OCI-LY3 (cell line): ENCODE data around the gene ZFR2.

ENCODE experiments used
- H2AFZ ChIP-seq: fragments of 200-600, 300-600 bp; shearing (Covaris generic); 2 replicates; pipeline ENCODE4 v1.6.0; 2014; ENCODE audit warnings: antibody characterized with exemption, low read depth, low read length
- H3K27ac ChIP-seq: fragments of 200-600, 300-600 bp; sonication (generic); 2 replicates; pipeline ENCODE4 v1.5.1; 2014; ENCODE audit warnings: mild to moderate bottlenecking, low read length, moderate library complexity, mixed read lengths
- H3K27me3 ChIP-seq: fragments of 200-600, 300-600 bp; sonication (generic); 2 replicates; pipeline ENCODE4 v1.6.1; 2014; ENCODE audit warnings: low read depth, low read length, mixed read lengths
- H3K36me3 ChIP-seq: fragments of 200-600, 300-600 bp; sonication (generic); replicated peaks from 2 replicates; pipeline ENCODE3; 2014; ENCODE audit warnings: low read depth, low read length, mixed read lengths
- H3K4me1 ChIP-seq: fragments of 300-600, 200-600 bp; sonication (generic); 2 replicates; pipeline ENCODE4 v1.6.1; 2014; ENCODE audit warnings: low read length, mixed read lengths
- H3K4me2 ChIP-seq: fragments of 200-600, 300-600 bp; sonication (generic); 2 replicates; pipeline ENCODE4 v1.6.1; 2014; ENCODE audit warnings: low read length, mixed read lengths
- H3K4me3 ChIP-seq: fragments of 300-600, 200-600 bp; sonication (generic); 2 replicates; pipeline ENCODE4 v1.5.1; 2014; ENCODE audit warnings: antibody characterized with exemption, mild to moderate bottlenecking, low read length, moderate library complexity
- H3K79me2 ChIP-seq: fragments of 300-600, 200-600 bp; shearing (Covaris generic); 2 replicates; pipeline ENCODE4 v1.6.1; 2014; ENCODE audit warnings: mild to moderate bottlenecking, low read length, mixed read lengths
- H3K9ac ChIP-seq: fragments of 300-600, 200-600 bp; shearing (Covaris generic); 2 replicates; pipeline ENCODE4 v1.6.0; 2014; ENCODE audit warnings: mild to moderate bottlenecking, low read length, moderate library complexity
- H3K9me3 ChIP-seq: fragments of 200-600, 300-600 bp; shearing (Covaris generic); 2 replicates; pipeline ENCODE4 v1.6.1; 2014; ENCODE audit warnings: low read length, mixed read lengths; ENCODE audit not compliant: insufficient read depth
- H4K20me1 ChIP-seq: fragments of 200-600, 300-600 bp; sonication (generic); 2 replicates; pipeline ENCODE4 v1.6.1; 2016; ENCODE audit warnings: low read length, mixed read lengths; ENCODE audit not compliant: insufficient read depth
- EZH2phosphoT487 ChIP-seq: fragments of 200-600 bp; shearing (Covaris generic); IDR thresholded peaks from 2 replicates; pipeline ENCODE4 v1.6.1; 2018; ENCODE audit warnings: antibody characterized with exemption, mixed run types, low read depth
- TF ChIP-seq, protein P1 (sequence below): fragments of 200-600, 300-600 bp; sonication (generic); IDR thresholded peaks from 2 replicates; pipeline ENCODE4 v1.5.1; 2014; ENCODE audit warnings: antibody characterized with exemption, low read length, low read depth

ZFR2 gene

DNA sequence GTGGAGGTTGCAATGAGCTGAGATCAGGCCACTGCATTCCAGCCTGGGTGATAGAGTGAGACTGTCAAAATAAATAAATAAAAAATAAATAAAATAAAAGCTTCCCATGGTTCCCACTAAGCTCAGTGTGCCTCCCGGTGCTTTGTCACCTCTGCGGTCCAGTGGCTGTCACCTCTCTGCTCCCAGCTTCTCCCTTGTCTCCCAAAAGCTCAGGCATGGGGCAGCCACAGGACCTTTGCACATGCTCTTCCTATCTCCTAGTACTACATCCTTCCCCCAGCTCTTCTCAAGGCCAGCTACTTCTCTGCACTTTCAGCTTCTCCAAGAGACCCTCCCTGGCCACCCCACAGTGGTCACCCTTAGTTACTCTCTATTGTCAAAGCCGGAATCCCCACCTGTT, 75.0 kb downstream of the ZFR2 start:
- H3K4me2 ChIP-seq: no peak overlapping the region
- H3K9me3 ChIP-seq: no peaks in the 10 kb centered on the region
- no peaks in the 10 kb centered on the region for H4K20me1 ChIP-seq
- no peaks in the 10 kb centered on the region for H3K4me1 ChIP-seq
- H2AFZ ChIP-seq: no peak overlapping the region
- no peak overlapping the region for H3K4me3 ChIP-seq
- H3K79me2 ChIP-seq: no peaks in the 10 kb centered on the region
- 0 out of 2 replicates have a peak, but pooled peaks cover 4% of the 10 kb centered on the region for H3K27me3 ChIP-seq
- no peaks in the 10 kb centered on the region for H3K36me3 ChIP-seq
- no peak for TF ChIP-seq EZH2phosphoT487
- TF ChIP-seq, protein P1, sequence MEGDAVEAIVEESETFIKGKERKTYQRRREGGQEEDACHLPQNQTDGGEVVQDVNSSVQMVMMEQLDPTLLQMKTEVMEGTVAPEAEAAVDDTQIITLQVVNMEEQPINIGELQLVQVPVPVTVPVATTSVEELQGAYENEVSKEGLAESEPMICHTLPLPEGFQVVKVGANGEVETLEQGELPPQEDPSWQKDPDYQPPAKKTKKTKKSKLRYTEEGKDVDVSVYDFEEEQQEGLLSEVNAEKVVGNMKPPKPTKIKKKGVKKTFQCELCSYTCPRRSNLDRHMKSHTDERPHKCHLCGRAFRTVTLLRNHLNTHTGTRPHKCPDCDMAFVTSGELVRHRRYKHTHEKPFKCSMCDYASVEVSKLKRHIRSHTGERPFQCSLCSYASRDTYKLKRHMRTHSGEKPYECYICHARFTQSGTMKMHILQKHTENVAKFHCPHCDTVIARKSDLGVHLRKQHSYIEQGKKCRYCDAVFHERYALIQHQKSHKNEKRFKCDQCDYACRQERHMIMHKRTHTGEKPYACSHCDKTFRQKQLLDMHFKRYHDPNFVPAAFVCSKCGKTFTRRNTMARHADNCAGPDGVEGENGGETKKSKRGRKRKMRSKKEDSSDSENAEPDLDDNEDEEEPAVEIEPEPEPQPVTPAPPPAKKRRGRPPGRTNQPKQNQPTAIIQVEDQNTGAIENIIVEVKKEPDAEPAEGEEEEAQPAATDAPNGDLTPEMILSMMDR: no peak
- H3K27ac ChIP-seq: no peak overlapping the region
- H3K9ac ChIP-seq: no peak overlapping the region

DNA sequence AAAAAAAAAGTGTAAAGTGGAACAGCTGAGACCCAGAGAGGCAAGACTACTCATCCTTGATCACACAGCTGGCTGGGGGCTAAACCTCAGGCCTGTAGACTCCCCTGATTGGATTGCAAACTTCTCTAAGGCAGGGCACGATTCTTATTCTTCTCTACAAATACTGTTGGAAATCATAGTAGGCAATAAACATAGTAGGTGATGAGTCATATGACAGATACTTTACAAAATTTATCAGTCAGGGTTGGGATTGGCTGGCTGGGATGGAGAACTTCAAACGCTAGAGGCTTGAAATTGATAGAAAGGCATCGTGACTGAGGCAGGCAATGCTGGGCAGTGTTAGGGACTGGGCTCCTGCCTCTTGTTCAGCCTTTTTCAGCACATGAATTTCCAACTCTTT, 76.7 kb downstream of the ZFR2 start:
- Histone ChIP-seq H3K4me3 (no peak overlapping the region), H3K9me3 (no peaks in the 10 kb centered on the region), H3K4me2 (no peak overlapping the region), H2AFZ (no peak overlapping the region), H4K20me1 (no peaks in the 10 kb centered on the region), H3K9ac (no peak overlapping the region), H3K4me1 (no peaks in the 10 kb centered on the region), H3K27ac (no peak overlapping the region), H3K36me3 (no peaks in the 10 kb centered on the region), H3K79me2 (no peaks in the 10 kb centered on the region), H3K27me3 (0 out of 2 replicates have a peak, but pooled peaks cover 4% of the 10 kb centered on the region)
- no peak for TF ChIP-seq EZH2phosphoT487
- TF ChIP-seq, protein P1: no peak

DNA sequence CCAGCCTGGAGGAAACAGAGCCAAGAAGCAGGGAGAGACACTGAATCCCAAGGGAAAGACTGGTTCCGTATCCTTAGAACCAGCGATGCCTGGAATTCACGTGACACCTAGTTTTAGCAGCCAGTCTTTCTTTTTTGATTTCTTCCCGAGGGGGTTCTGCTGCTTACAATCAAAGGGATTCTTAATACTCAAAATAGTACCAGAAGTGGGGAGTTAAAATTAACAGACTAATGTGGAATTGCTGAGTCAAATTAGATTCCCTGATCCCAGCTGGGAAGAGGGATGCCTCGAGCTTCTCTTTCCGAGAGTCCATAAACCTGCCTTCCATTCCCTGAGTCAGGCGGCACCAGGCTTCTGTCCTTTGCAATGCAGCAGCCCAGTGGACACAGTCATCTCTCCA, 77.9 kb downstream of the ZFR2 start:
- Histone ChIP-seq H4K20me1 (no peaks in the 10 kb centered on the region), H3K4me2 (no peak overlapping the region), H3K27me3 (no peaks in the 10 kb centered on the region), H3K79me2 (no peaks in the 10 kb centered on the region), H3K4me3 (no peak overlapping the region), H3K9me3 (no peaks in the 10 kb centered on the region), H3K36me3 (no peaks in the 10 kb centered on the region), H3K9ac (no peak overlapping the region), H3K27ac (no peak overlapping the region), H3K4me1 (no peaks in the 10 kb centered on the region), H2AFZ (no peak overlapping the region)
- TF ChIP-seq EZH2phosphoT487: no peak
- TF ChIP-seq, protein P1: no peak

DNA sequence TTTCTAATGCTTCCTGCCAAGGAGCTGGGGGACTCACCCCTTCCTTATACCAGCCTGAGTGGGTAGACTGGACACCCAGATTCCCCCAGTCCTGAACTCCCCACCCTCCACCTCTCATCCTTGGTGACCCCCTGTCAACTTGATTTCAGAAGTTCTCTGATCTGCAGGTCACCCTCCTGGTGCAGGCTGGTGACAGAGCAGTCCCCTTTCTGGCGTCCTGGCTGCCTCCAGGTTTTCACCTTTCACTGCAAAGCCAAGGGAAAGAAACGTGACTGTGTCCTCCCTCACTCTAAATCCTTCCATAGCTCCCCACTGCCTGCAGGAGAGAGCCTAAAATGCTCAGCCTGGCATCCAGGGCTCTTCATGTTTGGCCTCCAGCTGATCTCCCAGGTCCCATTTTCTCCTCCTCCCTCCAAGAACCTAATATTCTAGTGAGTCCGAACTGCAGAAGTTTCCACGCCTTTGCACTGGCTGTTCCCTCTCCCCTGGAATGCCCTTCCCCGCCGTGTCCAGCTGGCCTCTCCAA, 78.6 kb downstream of the ZFR2 start:
- TF ChIP-seq EZH2phosphoT487: no peak
- TF ChIP-seq, protein P1: no peak

More for the DNA sequence above, 78.6 kb downstream of the ZFR2 start:
- H4K20me1 ChIP-seq: no peaks in the 10 kb centered on the region
- H3K9ac ChIP-seq: no peak overlapping the region
- H3K79me2 ChIP-seq: no peaks in the 10 kb centered on the region
- no peaks in the 10 kb centered on the region for H3K36me3 ChIP-seq
- H3K9me3 ChIP-seq: no peaks in the 10 kb centered on the region
- no peak overlapping the region for H3K27ac ChIP-seq
- H3K4me1 ChIP-seq: no peaks in the 10 kb centered on the region
- no peaks in the 10 kb centered on the region for H3K27me3 ChIP-seq
- H2AFZ ChIP-seq: no peak overlapping the region
- no peak overlapping the region for H3K4me2 ChIP-seq
- no peak overlapping the region for H3K4me3 ChIP-seq
